ENCODE results near the gene ROBO1.
A peak's percentile ranks its signal among the peaks of the same experiment; 100 is the strongest.
"Not testable (repeated sequence)": the region's sequence is repeated elsewhere in the genome, so short reads cannot be mapped to it uniquely, and the experiment has no call there.

The ROBO1 gene

DNA sequence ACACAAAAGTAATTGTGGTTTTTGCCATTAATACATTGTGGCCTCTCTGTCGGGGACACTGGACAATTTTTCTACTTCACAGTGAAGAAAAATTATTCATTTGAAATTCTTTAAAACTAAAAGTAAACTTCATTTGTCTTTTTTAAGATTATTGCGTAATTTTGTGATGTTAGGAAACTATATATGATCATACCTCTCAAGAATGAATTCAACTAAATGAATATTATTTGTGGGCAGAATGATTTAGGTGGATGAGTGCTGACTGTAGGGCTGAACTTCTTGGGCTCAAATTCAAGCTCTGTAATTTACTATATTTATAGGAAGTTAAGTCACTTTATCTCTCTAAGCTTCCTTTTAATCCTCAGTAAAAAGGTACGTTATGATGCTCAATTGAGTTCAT, 441.2 kb downstream of the ROBO1 start:
- FAIRE-seq (no peak), DNase-seq (ENCODE audit: insufficient read length, low spot score) (no peak)

- not testable (repeated sequence) for FAIRE-seq; DNase-seq (ENCODE audit: insufficient read length, low spot score)
Observed at GRCh38 chr3:79325833-79326383, 441.9 kb downstream of the ROBO1 start.

DNA sequence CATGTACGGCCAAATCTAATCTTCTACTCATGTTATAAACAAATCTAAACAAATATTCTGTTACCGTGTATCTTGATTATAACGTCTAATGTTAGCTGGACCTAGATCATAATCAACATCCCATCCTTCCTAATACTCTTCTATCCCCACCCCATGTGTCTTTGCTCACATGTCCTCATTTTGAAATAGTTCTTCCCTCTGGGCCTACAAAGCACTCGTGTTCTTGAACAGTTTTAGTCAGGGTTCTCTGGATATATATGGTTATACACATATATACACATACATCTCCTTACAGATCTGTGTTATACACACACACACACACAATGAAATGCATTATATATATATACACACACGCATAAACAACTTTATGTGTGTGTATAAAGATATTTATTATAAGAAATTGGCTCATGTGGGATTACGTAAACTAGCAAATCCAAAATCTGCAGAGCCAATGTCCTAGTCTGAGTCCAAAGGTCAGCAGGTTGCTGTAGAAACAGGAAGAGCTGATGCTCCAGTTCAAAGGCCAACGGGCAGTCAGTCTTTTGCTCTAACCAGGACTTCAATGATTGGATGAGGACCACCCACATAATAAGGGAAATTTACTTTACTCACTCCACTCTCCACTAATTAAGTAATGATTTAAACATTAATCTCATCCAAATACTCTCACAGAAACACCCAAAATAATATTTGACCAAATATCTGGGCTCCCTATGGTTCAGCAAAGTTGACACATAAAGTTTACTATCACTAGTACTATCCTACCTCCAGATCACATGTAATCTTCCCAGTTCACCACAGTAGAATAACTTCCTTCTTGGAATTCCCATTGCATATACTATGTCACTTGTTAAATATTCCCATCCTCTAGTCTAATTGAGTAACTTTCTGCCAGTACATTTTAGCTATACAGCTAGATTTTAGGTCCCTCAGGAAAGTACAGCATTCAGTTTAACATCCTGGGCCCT, 450.0 kb downstream of the ROBO1 start:
- no peak for DNase-seq (ENCODE audit: insufficient read length, low spot score)
- no peak for FAIRE-seq

DNA sequence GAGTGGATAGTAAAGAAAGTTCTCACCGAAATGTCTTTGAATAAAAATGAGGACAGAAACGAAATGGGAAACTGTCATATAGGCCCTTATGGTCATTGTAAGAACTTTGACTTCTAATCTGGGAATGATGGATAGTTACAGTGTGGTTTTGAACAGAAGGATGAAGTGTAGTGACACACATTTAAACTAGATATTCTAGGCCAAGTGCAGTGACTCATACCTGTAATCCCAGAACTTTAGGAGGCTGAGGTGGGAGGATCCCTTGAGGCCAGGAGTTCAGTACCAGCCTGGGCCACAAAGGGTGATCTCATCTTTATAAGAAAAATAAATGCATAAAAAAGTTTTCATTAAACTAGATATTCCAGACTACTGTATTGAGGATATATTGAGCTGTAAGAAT, 452.8 kb downstream of the ROBO1 start:
- DNase-seq (ENCODE audit: insufficient read length, low spot score) (no peak), FAIRE-seq (no peak)

DNA sequence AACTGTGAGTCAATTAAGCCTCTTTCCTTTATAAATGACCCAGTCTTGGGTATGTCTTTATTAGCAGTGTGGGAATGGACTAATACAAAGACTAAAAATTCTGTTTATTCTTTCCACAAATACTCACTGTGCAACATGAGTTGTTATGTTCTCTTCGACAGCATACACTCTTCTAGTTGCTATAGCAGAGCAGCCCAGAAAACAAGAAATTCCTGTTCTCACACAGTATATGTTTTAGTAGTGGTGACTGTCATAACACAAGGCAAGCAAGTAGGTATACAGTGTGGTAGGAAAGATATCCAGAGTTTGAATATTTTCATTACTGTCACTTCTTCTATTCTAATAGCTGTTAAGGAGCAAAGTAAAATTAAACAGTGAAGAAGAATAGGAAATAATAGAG, 453.3 kb downstream of the ROBO1 start:
- DNase-seq (ENCODE audit: insufficient read length, low spot score) (no peak), FAIRE-seq (no peak)

- no peak for FAIRE-seq
- no peak for DNase-seq (ENCODE audit: insufficient read length, low spot score)
Observed at GRCh38 chr3:79310016-79310415, 457.8 kb downstream of the ROBO1 start.

DNA sequence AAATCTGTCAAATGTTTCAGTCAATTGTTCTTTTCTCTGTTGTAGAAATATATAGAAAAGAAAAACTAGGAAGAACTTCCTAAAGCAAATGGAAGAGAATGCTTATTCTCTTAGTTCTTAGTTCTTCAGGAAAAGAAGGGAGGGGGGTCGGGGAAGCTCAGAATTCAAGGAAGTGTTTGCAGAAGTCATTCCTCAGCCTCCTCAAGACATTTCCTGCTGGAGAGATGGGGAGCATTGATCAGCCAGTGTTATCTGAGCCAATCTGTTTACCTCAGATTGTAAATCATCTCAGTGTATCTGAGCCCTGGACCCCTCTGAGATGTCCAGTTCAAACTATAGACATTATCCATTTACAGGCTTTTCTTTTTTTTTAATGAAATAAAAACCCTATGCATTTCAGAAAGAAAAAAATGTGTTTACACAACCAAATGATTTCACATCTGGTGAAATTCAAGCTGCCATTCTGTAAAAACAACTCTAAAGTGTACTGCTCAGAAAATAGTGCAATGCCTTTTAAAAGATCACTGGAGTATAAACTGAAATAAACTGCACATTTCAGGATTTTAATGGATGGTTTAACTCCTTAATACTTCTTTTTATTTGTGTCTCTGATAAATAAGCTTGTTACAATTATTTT, 460.7 kb downstream of the ROBO1 start:
- no peak for FAIRE-seq
- DNase-seq (ENCODE audit: insufficient read length, low spot score) = no peak

GRCh38 chr3:79299949-79300635, 467.7 kb downstream of the ROBO1 start:
- FAIRE-seq; DNase-seq (ENCODE audit: insufficient read length, low spot score): not testable (repeated sequence)

- FAIRE-seq (peak; percentile 33), DNase-seq (ENCODE audit: insufficient read length, low spot score) (peak; percentile 63)
Observed at GRCh38 chr3:79297245-79297960, 470.4 kb downstream of the ROBO1 start.

DNA sequence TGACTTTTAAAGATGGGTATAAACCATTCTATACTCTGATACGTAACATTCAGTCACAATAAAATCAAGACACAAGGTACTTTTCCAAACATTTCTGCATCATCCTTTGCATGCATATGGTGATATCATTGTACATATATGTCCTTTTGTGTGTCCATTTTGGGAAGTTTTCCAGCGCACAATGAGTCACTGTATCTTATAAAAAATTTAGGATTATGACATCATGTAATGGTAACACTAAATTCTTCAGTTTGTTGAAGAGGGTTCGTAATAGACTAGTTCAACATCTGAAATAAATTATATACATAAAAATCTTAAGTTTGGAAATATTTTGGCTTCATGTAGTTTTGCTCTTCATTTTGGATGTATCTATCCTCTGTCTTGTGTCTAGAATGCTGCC, 480.9 kb downstream of the ROBO1 start:
- FAIRE-seq = no peak
- DNase-seq (ENCODE audit: insufficient read length, low spot score) = no peak

DNA sequence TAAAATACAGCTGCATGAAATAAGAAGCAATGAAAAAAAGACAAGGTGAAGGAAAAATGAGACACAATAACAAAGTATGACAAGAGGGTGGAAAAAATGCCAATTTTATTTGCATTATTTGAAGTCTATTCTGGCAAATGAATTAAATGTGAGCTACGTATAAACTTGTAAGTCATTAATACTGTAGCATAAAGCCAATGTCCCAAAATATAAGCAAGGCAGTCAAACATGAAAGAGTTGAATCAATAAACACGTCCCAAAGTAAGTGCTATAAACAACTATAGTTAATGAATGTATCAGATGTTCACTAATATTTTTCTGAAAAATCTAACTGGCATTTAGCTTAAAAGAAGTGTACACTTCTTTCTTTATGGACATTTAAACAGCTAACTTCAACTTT, 481.9 kb downstream of the ROBO1 start:
- DNase-seq (ENCODE audit: insufficient read length, low spot score) (no peak), FAIRE-seq (no peak)

DNA sequence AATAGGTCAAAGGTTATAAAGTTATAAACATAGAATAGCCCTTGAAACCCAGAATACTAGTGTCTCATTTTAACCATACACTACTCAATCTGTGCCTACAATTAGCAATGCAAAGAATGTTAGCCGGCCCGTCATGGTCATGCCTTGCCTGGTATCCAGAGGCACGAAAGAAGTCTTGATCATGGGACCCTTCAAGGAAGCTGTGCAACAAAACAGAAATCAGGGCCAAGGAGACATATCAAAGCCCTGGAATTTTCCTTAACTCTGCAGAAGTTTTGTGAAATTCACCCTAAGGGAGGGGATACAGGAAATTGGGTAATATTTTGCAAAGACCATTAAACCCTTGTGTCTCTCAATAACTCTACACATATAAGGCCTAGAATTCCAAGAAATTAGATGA, 482.4 kb downstream of the ROBO1 start:
- DNase-seq (ENCODE audit: insufficient read length, low spot score) (no peak), FAIRE-seq (no peak)

GRCh38 chr3:79284781-79285180, 483.0 kb downstream of the ROBO1 start:
- FAIRE-seq (no peak), DNase-seq (ENCODE audit: insufficient read length, low spot score) (no peak)

DNA sequence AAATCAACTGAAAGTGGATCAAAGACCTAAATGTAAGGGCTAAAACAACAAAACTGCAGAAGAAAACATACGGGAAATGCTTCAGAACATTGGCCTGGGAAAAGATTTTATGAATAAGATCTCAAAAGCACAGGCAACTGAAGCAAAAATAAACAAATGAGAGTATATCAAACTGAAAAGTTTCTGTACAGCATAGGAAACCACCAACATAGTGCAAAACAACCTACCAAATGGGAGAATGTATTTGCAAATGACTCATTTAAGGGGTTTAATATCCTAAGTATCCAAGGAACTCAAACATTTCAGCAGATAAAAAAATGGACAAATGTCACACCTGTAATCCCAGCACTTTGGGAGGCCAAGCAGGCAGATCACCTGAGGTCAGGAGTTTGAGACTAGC, 489.1 kb downstream of the ROBO1 start:
- no peak for FAIRE-seq

GRCh38 chr3:79268422-79268821, 499.4 kb downstream of the ROBO1 start:
- FAIRE-seq (no peak), DNase-seq (ENCODE audit: insufficient read length, low spot score) (no peak)

More for the DNA sequence above, 489.1 kb downstream of the ROBO1 start:
- no peak for DNase-seq (ENCODE audit: insufficient read length, low spot score)

DNA sequence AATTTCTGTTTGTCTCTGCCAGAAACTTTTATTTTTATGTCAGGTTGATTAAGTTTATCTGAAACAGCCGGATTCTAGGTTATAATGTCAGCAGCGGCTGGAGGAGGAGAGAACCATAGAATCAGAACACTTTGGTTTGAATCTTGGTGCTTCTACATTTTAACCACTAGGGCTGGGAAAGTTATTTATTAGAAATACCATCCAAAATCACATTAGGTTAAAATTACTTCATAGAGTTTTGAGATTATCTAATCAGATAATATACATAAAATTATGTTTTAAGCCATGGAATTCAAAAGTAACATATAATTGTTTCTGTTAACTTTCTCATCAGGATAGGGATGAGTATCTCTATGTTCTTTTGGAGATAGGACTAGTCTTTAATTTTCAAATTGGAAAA, 502.9 kb downstream of the ROBO1 start:
- no peak for FAIRE-seq
- no peak for DNase-seq (ENCODE audit: insufficient read length, low spot score)

- no peak for FAIRE-seq
Observed at GRCh38 chr3:79263423-79263822, 504.4 kb downstream of the ROBO1 start.

DNA sequence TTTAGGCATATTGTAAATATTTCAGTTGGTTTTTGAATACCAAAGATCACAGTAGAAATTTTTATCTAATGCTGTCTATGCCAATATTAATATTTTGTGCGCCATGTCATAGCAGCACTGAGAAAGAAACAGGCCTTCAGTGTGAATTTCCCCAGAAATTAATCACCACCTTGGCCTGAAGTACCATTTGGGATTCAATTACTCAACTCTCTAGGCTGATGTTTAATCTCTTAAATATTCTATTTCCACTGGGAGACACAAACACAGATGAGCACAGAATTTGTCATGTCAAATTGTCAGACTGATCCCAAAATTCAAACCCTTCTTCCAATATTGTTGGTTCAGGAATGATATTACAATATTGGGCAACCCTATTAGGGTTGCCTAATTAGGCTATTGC, 509.3 kb downstream of the ROBO1 start:
- DNase-seq (ENCODE audit: insufficient read length, low spot score) = no peak
- FAIRE-seq = no peak

More at GRCh38 chr3:79263423-79263822, 504.4 kb downstream of the ROBO1 start:
- DNase-seq (ENCODE audit: insufficient read length, low spot score) = no peak

DNA sequence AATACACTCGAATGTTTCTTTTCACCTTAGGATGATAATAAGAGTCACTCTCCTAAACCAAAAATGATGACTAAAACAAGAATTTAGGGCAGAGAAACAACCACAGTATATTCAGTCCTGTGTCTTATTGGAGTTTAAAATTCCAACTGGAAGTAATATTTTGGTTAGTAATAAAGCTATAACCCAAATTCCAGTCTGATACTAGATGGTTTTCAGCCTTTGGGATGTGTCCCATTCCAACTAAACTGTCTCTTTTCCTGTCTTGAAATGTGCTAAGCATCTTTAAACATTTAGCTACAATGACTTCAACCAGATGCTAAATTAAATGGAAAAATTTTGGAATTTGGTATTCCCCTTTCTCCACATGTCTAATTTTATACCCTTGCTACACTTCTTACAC, 510.0 kb downstream of the ROBO1 start:
- DNase-seq (ENCODE audit: insufficient read length, low spot score) (no peak), FAIRE-seq (no peak)

GRCh38 chr3:79255702-79256101, 512.1 kb downstream of the ROBO1 start:
- DNase-seq (ENCODE audit: insufficient read length, low spot score) (no peak), FAIRE-seq (no peak)

Measured in HTR-8/SVneo (cell line).